C4-2B (cell line): ENCODE data around the gene SCNM1.

Experiments used
- H3K27ac ChIP-seq: fragments of 450-650 bp; 2 replicates; pipeline ENCODE4 v1.5.1; 2017
- ZFX ChIP-seq: fragments of 450-650 bp; IDR thresholded peaks from 2 replicates; pipeline ENCODE4 v1.6.1; 2017
- TF ChIP-seq, protein P1 (sequence below): fragments of 450-650 bp; conservative IDR thresholded peaks from 2 replicates; pipeline ENCODE4 v1.5.1; 2017; ENCODE audit warnings: mild to moderate bottlenecking

The SCNM1 gene

DNA sequence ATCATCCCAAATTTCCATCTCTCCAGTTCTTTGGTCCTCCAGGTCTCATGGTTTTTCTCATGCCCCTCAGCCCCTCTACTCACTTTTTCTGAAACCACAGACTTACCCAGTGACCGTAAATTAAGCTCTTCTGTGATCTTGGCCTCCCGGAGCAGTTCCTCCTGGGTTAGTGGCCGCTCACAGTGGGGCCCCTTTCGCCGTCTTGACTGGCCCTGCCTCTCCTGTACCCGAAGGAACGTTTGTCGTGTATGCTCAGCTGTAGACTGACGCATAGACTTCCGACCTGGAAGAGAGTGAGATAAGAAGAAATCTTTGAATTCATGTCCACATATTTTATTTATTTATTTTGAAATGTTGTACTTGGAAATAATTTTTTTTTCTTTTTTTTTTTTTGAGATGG is 18.3 kb downstream of the SCNM1 start:
- H3K27ac ChIP-seq = no peak overlapping the region
- TF ChIP-seq, protein P1, sequence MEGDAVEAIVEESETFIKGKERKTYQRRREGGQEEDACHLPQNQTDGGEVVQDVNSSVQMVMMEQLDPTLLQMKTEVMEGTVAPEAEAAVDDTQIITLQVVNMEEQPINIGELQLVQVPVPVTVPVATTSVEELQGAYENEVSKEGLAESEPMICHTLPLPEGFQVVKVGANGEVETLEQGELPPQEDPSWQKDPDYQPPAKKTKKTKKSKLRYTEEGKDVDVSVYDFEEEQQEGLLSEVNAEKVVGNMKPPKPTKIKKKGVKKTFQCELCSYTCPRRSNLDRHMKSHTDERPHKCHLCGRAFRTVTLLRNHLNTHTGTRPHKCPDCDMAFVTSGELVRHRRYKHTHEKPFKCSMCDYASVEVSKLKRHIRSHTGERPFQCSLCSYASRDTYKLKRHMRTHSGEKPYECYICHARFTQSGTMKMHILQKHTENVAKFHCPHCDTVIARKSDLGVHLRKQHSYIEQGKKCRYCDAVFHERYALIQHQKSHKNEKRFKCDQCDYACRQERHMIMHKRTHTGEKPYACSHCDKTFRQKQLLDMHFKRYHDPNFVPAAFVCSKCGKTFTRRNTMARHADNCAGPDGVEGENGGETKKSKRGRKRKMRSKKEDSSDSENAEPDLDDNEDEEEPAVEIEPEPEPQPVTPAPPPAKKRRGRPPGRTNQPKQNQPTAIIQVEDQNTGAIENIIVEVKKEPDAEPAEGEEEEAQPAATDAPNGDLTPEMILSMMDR = no peak
- TF ChIP-seq ZFX = no peak

DNA sequence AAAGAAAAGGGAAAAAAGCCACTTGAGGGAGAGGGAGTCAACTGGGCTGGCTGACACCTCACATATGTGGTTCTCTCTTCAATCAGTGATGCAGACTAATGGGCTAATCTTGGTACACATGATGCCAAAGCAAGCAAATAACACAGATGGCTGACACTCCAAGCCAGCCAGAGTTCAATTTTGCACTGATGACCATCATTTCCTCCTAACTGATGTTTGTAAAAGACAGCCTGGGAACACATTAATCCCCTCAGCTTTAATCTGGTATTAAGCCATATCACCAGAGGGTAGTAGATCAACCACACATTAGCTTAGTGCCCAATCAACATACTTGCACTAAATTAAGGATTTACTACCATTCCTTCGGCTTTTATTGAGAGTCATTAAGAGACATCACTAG is 21.3 kb downstream of the SCNM1 start:
- no peak for TF ChIP-seq ZFX
- TF ChIP-seq, protein P1 = no peak
- no peak overlapping the region for H3K27ac ChIP-seq

DNA sequence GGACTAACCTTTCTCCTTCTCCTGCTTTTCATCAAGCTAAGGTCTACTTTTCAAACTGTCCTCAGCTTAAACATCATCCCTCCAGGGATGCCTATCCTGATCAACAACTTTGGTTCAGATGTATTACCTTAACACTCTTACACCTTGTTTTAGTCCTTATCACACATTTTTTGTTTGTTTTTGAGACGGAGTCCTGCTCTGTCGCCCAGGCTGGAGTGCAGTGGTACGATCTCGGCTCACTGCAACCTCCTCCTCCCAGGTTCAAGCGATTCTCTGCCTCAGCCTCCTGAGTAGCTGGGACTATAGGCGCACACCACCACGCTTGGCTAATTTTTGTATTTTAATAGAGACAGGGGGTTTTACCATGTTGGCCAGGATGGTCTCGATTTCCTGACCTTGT is 22.7 kb downstream of the SCNM1 start:
- peak overlapping the region; percentile 20; the same call in 1 of the 2 replicates for H3K27ac ChIP-seq

DNA sequence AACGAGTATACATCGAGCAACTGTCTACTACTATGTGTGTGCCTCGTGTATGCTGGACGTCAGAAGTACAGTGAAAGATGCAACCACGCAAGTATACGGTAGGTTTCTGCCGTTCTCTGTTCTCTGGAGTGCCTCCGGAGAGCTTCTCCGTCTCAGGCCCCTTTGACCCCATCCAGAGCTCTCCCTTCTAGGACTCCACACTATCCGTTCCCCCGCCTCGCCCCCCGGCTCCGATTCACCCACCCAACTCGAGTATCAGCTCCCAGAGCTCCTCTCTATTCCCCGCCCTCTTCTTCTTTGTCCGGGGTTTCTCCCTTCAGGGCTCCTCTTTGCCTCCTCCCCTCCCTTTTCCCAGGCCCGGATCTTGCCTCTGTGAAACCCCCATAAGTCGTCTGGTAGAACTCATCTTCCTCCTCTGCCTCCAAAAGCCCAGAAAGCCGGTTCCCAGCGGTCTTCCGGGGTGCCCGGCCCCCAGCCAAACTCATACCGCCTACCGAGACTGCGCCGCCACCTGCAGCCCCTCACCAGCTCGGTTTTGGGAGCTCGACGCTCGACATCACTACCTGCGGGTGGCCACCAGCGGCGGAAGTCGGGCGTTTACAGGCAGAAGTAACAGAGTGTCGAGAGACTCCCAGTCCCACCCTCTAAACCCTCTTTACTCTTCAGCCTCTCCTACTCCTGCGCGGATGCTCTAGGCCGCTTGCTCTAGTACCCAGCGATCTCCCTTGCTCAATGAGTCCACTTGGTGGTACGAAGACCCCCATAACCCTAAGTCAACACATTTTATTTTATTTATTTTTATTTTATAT is 23.9 kb downstream of the SCNM1 start, which contains the start of gene VPS72:
VPS72 (minus strand) TSS at position 561 of the 809 bp plus-strand sequence; CDS start at position 485, 76 bp downstream.
- TF ChIP-seq, protein P1 = no peak
- peak; percentile 29; the same call in 1 of the 2 replicates for TF ChIP-seq ZFX
- peak within 1 kb of the TSS; percentile 76 for H3K27ac ChIP-seq

DNA sequence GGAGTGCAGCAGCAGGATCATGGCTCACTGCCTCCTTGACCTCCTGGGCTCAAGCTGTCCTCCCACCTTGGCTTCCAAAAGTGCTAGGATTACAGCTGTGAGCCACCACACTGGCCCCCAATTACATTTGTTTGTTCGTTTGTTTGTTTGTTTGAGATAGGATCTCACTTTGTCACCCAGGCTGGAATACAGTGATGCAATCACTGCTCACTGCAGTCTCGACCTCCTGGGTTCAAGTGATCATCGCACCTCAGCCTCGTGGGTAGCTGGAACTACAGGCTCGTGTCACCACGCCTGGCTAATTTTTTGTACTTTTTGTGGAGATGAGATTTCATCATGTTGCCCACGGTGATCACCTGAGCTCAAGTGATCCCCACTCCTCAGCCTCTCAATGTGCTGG is 26.1 kb downstream of the SCNM1 start:
- no peak overlapping the region for H3K27ac ChIP-seq
- TF ChIP-seq ZFX = no peak
- TF ChIP-seq, protein P1 = no peak

DNA sequence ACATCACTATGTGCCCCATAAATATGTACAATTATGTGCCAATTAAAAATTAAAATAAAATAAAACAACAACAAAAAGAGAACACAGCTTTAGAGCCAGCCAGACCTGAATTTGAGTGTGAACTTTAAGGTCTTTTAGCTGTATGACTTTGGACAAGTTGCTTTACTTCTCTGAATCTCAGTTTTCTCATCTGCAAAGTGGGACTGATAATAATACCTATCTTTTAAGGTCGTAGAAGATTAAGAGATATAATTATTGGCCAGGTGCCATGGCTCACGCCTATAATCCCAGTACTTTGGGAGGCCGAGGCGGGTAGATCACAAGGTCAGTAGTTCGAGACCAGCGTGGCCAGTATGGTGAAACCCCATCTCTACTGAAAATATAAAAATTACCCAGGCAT is 27.4 kb downstream of the SCNM1 start:
- H3K27ac ChIP-seq = no peak overlapping the region
- TF ChIP-seq, protein P1 = no peak
- no peak for TF ChIP-seq ZFX

DNA sequence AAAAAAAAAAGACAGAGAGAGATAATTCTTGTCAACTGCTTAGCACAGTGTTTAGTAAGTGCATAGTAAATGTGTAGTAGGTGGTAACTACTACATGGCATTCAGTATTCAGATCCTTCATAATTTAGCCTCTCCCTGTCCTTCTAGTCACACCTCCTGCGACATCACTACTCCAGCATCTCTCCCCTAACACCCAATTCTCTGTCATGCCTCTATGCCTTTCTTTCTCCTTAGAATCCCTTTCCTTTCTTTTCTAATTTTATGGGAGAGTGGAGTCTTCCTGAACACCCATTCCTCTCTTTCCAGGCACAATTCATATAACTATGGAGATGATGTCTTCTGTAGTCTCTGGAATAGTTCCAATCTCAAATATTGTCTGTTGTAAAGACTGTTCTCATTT is 27.9 kb downstream of the SCNM1 start:
- TF ChIP-seq, protein P1 = no peak
- no peak for TF ChIP-seq ZFX
- no peak overlapping the region for H3K27ac ChIP-seq

DNA sequence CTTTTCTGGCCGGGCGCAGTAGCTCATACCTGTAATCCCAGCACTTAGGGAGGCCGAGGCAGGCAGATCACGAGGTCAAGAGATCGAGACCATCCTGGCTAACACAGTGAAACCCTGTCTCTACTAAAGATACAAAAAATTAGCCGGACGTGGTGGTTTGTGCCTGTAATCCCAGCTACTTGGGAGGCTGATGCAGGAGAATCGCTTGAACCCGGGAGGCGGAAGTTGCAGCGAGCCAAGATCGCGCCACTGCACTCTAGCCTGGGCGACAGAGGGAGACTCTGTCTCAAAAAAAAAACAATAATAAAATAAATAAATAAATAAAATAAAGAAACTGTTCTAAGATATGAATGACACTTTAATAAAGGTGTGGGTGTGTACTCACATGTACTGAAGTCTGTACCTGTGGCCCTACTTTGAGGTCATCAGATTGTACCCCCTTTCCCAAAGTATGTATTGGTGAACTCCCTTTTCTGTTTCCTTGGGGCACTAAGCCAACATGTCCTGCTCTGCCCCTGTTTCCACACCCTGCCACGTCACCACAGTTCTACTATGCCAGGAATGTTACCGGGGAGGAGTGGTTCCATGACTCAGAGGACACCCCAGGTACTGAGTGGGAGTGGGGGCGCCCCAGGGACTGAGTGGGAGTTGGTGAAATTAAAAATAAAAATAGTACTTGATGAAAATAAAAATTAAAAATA is 29.1 kb downstream of the SCNM1 start:
- peak overlapping the region; percentile 87 for H3K27ac ChIP-seq
